TTC549 (cell line): ENCODE data around the gene INTS11.

ENCODE experiments used
- FAIRE-seq: peaks from 2 replicates; lab custom pipeline; 2012; peaks lifted over from hg19 to GRCh38; lab: Jason Lieb, UNC

Gene INTS11

GRCh38 chr1:1312450-1313314 is 11.8 kb downstream of the INTS11 start:
- no peak for FAIRE-seq

GRCh38 chr1:1311107-1312104 is 13.1 kb downstream of the INTS11 start:
- no peak for FAIRE-seq

- no peak for FAIRE-seq
Observed at GRCh38 chr1:1310476-1311053, 13.9 kb downstream of the INTS11 start.

GRCh38 chr1:1310109-1310385 is 14.4 kb downstream of the INTS11 start:
- FAIRE-seq, result no peak

GRCh38 chr1:1309251-1310108 is 15.0 kb downstream of the INTS11 start:
- FAIRE-seq, result no peak

- FAIRE-seq, result no peak
Observed at GRCh38 chr1:1308756-1309250, 15.7 kb downstream of the INTS11 start.

- FAIRE-seq, result no peak
Observed at GRCh38 chr1:1307923-1308755, 16.3 kb downstream of the INTS11 start, which contains the start of the genes ACAP3 and PUSL1. ACAP3 (minus strand) TSS chr1:1307930; CDS start chr1:1307815, 115 bp downstream. PUSL1 (plus strand) TSS chr1:1308597; CDS start chr1:1308644, 47 bp downstream.

GRCh38 chr1:1307261-1307922 is 17.1 kb downstream of the INTS11 start:
- no peak for FAIRE-seq

- no peak for FAIRE-seq
Observed at GRCh38 chr1:1306661-1307260, 17.7 kb downstream of the INTS11 start.

GRCh38 chr1:1306070-1306660 is 18.3 kb downstream of the INTS11 start:
- FAIRE-seq, result no peak

GRCh38 chr1:1305300-1306069 is 19.0 kb downstream of the INTS11 start:
- no peak for FAIRE-seq

GRCh38 chr1:1304331-1305299 is 19.8 kb downstream of the INTS11 start:
- no peak for FAIRE-seq

GRCh38 chr1:1303736-1304135 is 20.7 kb downstream of the INTS11 start:
- FAIRE-seq, result no peak

GRCh38 chr1:1302951-1303509 is 21.4 kb downstream of the INTS11 start:
- FAIRE-seq, result no peak

GRCh38 chr1:1302006-1302430 is 22.4 kb downstream of the INTS11 start:
- no peak for FAIRE-seq

- FAIRE-seq, result no peak
Observed at GRCh38 chr1:1300352-1300739, 24.1 kb downstream of the INTS11 start.
